HG03571 (cell line): ENCODE data around the gene MEAF6.

ENCODE experiments used
- ATAC-seq: cut with Tn5 transposase; IDR thresholded peaks from one replicate; pipeline ENCODE4 v1.9.1; 2021; ENCODE audit not compliant: unreplicated experiment

The MEAF6 gene

GRCh38 chr1:37474697-37475379 is 39.7 kb downstream of the MEAF6 start:
- no peak for ATAC-seq

GRCh38 chr1:37474046-37474696 is 40.4 kb downstream of the MEAF6 start, which contains the start of gene ZC3H12A:
Gene ZC3H12A (plus strand): TSS chr1:37474580. CDS start chr1:37475497, 917 bp downstream.
- peak; percentile 47 for ATAC-seq

GRCh38 chr1:37473431-37474045 is 41.0 kb downstream of the MEAF6 start:
- no peak for ATAC-seq

- no peak for ATAC-seq
Measured at GRCh38 chr1:37472994-37473393, 41.6 kb downstream of the MEAF6 start.

- ATAC-seq = no peak
Measured at GRCh38 chr1:37472281-37472680, 42.3 kb downstream of the MEAF6 start.

GRCh38 chr1:37471345-37472231 is 43.0 kb downstream of the MEAF6 start:
- no peak for ATAC-seq

GRCh38 chr1:37469386-37469785 is 45.2 kb downstream of the MEAF6 start:
- no peak for ATAC-seq

GRCh38 chr1:37468037-37468436 is 46.5 kb downstream of the MEAF6 start:
- no peak for ATAC-seq

GRCh38 chr1:37465593-37466517 is 48.7 kb downstream of the MEAF6 start:
- ATAC-seq = no peak

- no peak for ATAC-seq
Measured at GRCh38 chr1:37464443-37464842, 50.1 kb downstream of the MEAF6 start.

GRCh38 chr1:37461698-37462436 is 52.7 kb downstream of the MEAF6 start:
- ATAC-seq = no peak

- no peak for ATAC-seq
Measured at GRCh38 chr1:37458551-37458950, 56.0 kb downstream of the MEAF6 start.

GRCh38 chr1:37456614-37457013 is 58.0 kb downstream of the MEAF6 start:
- ATAC-seq = no peak

GRCh38 chr1:37455516-37455915 is 59.0 kb downstream of the MEAF6 start:
- ATAC-seq = no peak

- no peak for ATAC-seq
Measured at GRCh38 chr1:37453647-37454046, 60.9 kb downstream of the MEAF6 start.

GRCh38 chr1:37452416-37452815 is 62.1 kb downstream of the MEAF6 start:
- no peak for ATAC-seq

GRCh38 chr1:37449936-37450335 is 64.6 kb downstream of the MEAF6 start:
- ATAC-seq = no peak

- ATAC-seq = no peak
Measured at GRCh38 chr1:37448691-37449417, 65.7 kb downstream of the MEAF6 start.

- no peak for ATAC-seq
Measured at GRCh38 chr1:37448185-37448584, 66.4 kb downstream of the MEAF6 start.
